ENCODE data around the gene GADD45G. TPM values are rescaled to one million over a fixed set of nuclear protein-coding genes. Genes with fewer than 3 reads are reported as not detected.

GADD45G gene
- total and polyA plus RNA-seq, 12 donors = 9.4 to 125 (median 21.2) TPM

- H3K27me3 ChIP-seq = peaks cover 0 to 16% (median 0%) of the 10 kb centered on the region in 7 donors
- no peaks in the 10 kb centered on the region for H3K9me3 ChIP-seq
- DNase-seq (no peak), ATAC-seq (no peak)
- intact Hi-C loops (cut with DNase I) = loop anchor here in 7 of 10 donors (10.0 kb wide), 3 partner anchors 1164 to 1284 kb away; no protein-coding TSS in a partner anchor
- WGBS, 2 donors = 92 to 94% methylated on average over 2 of the region's 2 CpGs
- no peaks in the 10 kb centered on the region for H3K36me3 ChIP-seq
- H3K4me3 ChIP-seq = no peak overlapping the region
- H3K4me1 ChIP-seq = peaks cover 0 to 2% (median 0%) of the 10 kb centered on the region in 9 donors
- TF ChIP-seq CTCF (IDR thresholded peaks at IDR 0.05) = no peak
- no peak overlapping the region for H3K27ac ChIP-seq
Observed at GRCh38 chr9:89590415-89590814, 14.4 kb upstream of the GADD45G start.

- Histone ChIP-seq H3K9me3 (no peaks in the 10 kb centered on the region), H3K27me3 (peaks cover 0 to 14% (median 0%) of the 10 kb centered on the region in 7 donors), H3K27ac (no peak overlapping the region), H3K36me3 (no peaks in the 10 kb centered on the region), H3K4me3 (no peak overlapping the region), H3K4me1 (peaks cover 0 to 2% (median 0%) of the 10 kb centered on the region in 9 donors)
- intact Hi-C loops (cut with DNase I) = loop anchor here in 7 of 10 donors (10.0 kb wide), 3 partner anchors 1163 to 1283 kb away; no protein-coding TSS in a partner anchor
- no peak for ATAC-seq
- WGBS, 2 donors = 84 to 90% methylated on average over 15 of the region's 15 CpGs
- no peak for TF ChIP-seq CTCF (IDR thresholded peaks at IDR 0.05)
- DNase-seq = no peak
Observed at GRCh38 chr9:89591274-89592212, 13.3 kb upstream of the GADD45G start.

DNA sequence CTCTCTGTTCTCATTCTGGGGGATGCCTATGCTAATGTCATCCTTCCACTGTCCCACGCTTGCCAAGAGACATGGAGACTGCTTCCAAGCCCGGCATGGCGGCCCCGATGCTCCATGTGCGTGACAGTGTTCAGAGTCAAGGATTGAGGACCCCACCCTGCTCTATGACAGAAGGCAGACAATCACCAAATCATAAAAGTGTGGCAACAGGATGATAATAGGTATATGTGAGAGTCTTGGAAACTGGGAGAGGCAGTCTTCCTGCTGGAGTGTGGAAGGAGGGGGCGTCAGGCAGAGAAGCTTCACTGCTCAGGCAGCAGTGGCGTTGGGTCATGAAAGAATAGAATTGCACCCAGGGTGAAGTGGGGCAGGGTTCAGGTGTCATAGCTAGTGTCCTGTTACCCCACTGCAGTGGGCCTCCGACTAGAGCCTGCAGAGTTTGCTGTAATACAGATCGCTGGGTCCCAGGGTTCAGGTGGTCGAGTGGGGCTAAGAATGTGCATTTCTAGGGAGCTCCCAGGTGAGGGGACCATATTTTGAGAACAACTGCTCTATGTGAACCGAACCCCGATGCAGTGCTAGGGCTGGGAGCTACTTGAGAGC is 12.5 kb upstream of the GADD45G start:
- no peak for DNase-seq

More for the DNA sequence above, 12.5 kb upstream of the GADD45G start:
- H3K27me3 ChIP-seq = peaks cover 0 to 14% (median 0%) of the 10 kb centered on the region in 7 donors
- WGBS, 2 donors = 94 to 96% methylated on average over 12 of the region's 12 CpGs
- H3K9me3 ChIP-seq = no peaks in the 10 kb centered on the region
- H3K36me3 ChIP-seq = no peaks in the 10 kb centered on the region
- intact Hi-C loops (cut with DNase I) = loop anchor here in 7 of 10 donors (10.0 kb wide), 3 partner anchors 1162 to 1282 kb away; no protein-coding TSS in a partner anchor
- peaks cover 0 to 2% (median 0%) of the 10 kb centered on the region in 9 donors for H3K4me1 ChIP-seq
- TF ChIP-seq CTCF (IDR thresholded peaks at IDR 0.05) = no peak
- H3K27ac ChIP-seq = no peak overlapping the region
- ATAC-seq = no peak
- H3K4me3 ChIP-seq = no peak overlapping the region
